GM12878 (cell line): ENCODE data around the gene MLN.
A peak's percentile ranks its signal among the peaks of the same experiment; 100 is the strongest.

Source experiments
- CHD2 ChIP-seq: IDR thresholded peaks from 2 replicates; pipeline ENCODE4 v1.6.1; 2011; ENCODE audit warnings: low read depth, low read length, improper control_type of control experiment, borderline replicate concordance
- CTCF ChIP-seq, 3 experiments: IDR thresholded peaks in 2 of 3; conservative IDR thresholded peaks in 1 of 3; 2 replicates each; pipeline ENCODE4 v1.5.1; 2011; ENCODE audit warnings: low read depth in 3 of 3, low read length in 3 of 3, mild to moderate bottlenecking in 3 of 3, control low read depth in 2 of 3, moderate library complexity in 2 of 3, inconsistent platforms in 1 of 3, mixed read lengths in 1 of 3; ENCODE audit not compliant: control insufficient read depth in 2 of 3, insufficient read depth in 1 of 3; ENCODE audit errors: extremely low read depth in 1 of 3
- EZH2 ChIP-seq: IDR thresholded peaks from 2 replicates; pipeline ENCODE4 v1.6.1; 2012; ENCODE audit warnings: low read depth, mild to moderate bottlenecking, control low read depth, inconsistent platforms, low read length, borderline replicate concordance; ENCODE audit not compliant: control insufficient read depth
- HCFC1 ChIP-seq: fragments of 150-350 bp; IDR thresholded peaks from 2 replicates; pipeline ENCODE4 v1.6.1; 2014; ENCODE audit warnings: low read length
- JUND ChIP-seq: IDR thresholded peaks from 2 replicates; pipeline ENCODE4 v1.6.1; 2012; ENCODE audit warnings: low read depth, mild to moderate bottlenecking, low read length, improper control_type of control experiment, moderate library complexity
- POLR2A ChIP-seq: IDR thresholded peaks from 2 replicates; pipeline ENCODE4 v1.6.1; 2011; ENCODE audit warnings: low read depth, mild to moderate bottlenecking, low read length
- POLR2AphosphoS5 ChIP-seq: IDR thresholded peaks from 2 replicates; pipeline ENCODE4 v1.6.1; 2011; ENCODE audit warnings: mild to moderate bottlenecking, low read length, inconsistent platforms
- RAD21 ChIP-seq: IDR thresholded peaks from 2 replicates; pipeline ENCODE4 v1.6.1; 2011; ENCODE audit warnings: mild to moderate bottlenecking, low read depth, low read length, moderate library complexity; ENCODE audit not compliant: insufficient read depth
- RB1 ChIP-seq: fragments of 450-650 bp; formaldehyde crosslinking; IDR thresholded peaks from 2 replicates; pipeline ENCODE4 v1.6.1; 2017; ENCODE audit warnings: mild to moderate bottlenecking, borderline replicate concordance
- REST ChIP-seq: IDR thresholded peaks from 2 replicates; pipeline ENCODE4 v1.6.1; 2012; ENCODE audit warnings: mild to moderate bottlenecking, low read depth, low read length
- SIN3A ChIP-seq: IDR thresholded peaks from 2 replicates; pipeline ENCODE4 v1.6.1; 2012; ENCODE audit warnings: low read depth, low read length, improper control_type of control experiment
- USF1 ChIP-seq: IDR thresholded peaks from 2 replicates; pipeline ENCODE4 v1.6.1; 2011; ENCODE audit warnings: borderline replicate concordance, low read depth, mild to moderate bottlenecking, moderate library complexity, mixed read lengths, low read length; ENCODE audit not compliant: insufficient read depth; ENCODE audit errors: extremely low read length
- YY1 ChIP-seq: IDR thresholded peaks from 2 replicates; pipeline ENCODE4 v1.6.1; 2011; ENCODE audit warnings: low read depth, mild to moderate bottlenecking, low read length
- ZNF274 ChIP-seq: IDR thresholded peaks from one replicate; pipeline ENCODE4 v1.8.0; 2011; ENCODE audit not compliant: insufficient read length, insufficient read depth

GRCh38 chr6:33815854-33816253, 12.1 kb upstream of the MLN start:
- TF ChIP-seq USF1, result no peak
- TF ChIP-seq CTCF (IDR thresholded peaks at IDR 0.05 in 2 of 3, conservative IDR thresholded peaks at IDR 0.05 in 1 of 3; ENCODE audit: control insufficient read depth in 2 of 3, extremely low read depth in 1 of 3, insufficient read depth in 1 of 3, low read depth in 3 of 3, low read length in 3 of 3), result no peak
- no peak for TF ChIP-seq CHD2
- TF ChIP-seq REST, result no peak
- no peak for TF ChIP-seq SIN3A
- no peak for TF ChIP-seq RAD21
- no peak for TF ChIP-seq ZNF274
- TF ChIP-seq EZH2, result no peak
- no peak for TF ChIP-seq POLR2A
- TF ChIP-seq JUND, result no peak
- TF ChIP-seq HCFC1, result peak; percentile 71
- TF ChIP-seq POLR2AphosphoS5, result no peak
- TF ChIP-seq YY1, result no peak
- TF ChIP-seq RB1, result no peak
